Upper lobe of right lung (tissue), 1 donor: ENCODE results near the gene C14orf93. TPM values are rescaled to one million over a fixed set of nuclear protein-coding genes. Genes with fewer than 3 reads are reported as not detected.
"Not testable (repeated sequence)": the region's sequence is repeated elsewhere in the genome, so short reads cannot be mapped to it uniquely, and the experiment has no call there.

Experiments used
- ATAC-seq: fragments of 200-7000 bp; cut with Tn5 transposase; one replicate; pipeline ENCODE4 v1.9.1; 2020; ENCODE audit warnings: mild to moderate bottlenecking, moderate library complexity
- DNase-seq: peaks from one replicate; pipeline ENCODE4 v3.0.0-alpha.2; 2020
- H3K27ac ChIP-seq: fragments of 200-600 bp; one replicate; pipeline ENCODE4 v1.8.0; 2022
- H3K27me3 ChIP-seq: fragments of 200-600 bp; one replicate; pipeline ENCODE4 v1.8.0; 2022; ENCODE audit warnings: mild to moderate bottlenecking
- H3K36me3 ChIP-seq: fragments of 200-600 bp; one replicate; pipeline ENCODE4 v1.8.0; 2022
- H3K4me1 ChIP-seq: fragments of 200-600 bp; one replicate; pipeline ENCODE4 v1.8.0; 2022
- H3K4me3 ChIP-seq: fragments of 200-600 bp; one replicate; pipeline ENCODE4 v1.8.0; 2022; ENCODE audit warnings: mild to moderate bottlenecking
- H3K9me3 ChIP-seq: fragments of 200-600 bp; one replicate; pipeline ENCODE4 v1.8.0; 2022
- intact Hi-C: fragments of 100-400 bp; cut with DNase I; formaldehyde crosslinking; loops from one replicate; pipeline ENCODE4 v1.11.0; 2022
- total RNA-seq: library from RNA; stranded (reverse); fragmentation: NEBNext Ultra II Directional; extraction: Animal tissue kit (Norgen Biotek cat#: 25700); gene quantifications from one replicate; pipeline ENCODE4 v1.2.1, GENCODE V29; 2021
- TF ChIP-seq, protein P1 (sequence below): fragments of 200-600 bp; IDR thresholded peaks from one replicate; pipeline ENCODE4 v1.8.0; 2022; ENCODE audit warnings: antibody characterized with exemption
- donor health status: DM: no; HTN: yes; CAD: no; lungs with severe emphysema.

Gene C14orf93
- total RNA-seq, 1 donor from 2014 or later: 8.4 TPM

DNA sequence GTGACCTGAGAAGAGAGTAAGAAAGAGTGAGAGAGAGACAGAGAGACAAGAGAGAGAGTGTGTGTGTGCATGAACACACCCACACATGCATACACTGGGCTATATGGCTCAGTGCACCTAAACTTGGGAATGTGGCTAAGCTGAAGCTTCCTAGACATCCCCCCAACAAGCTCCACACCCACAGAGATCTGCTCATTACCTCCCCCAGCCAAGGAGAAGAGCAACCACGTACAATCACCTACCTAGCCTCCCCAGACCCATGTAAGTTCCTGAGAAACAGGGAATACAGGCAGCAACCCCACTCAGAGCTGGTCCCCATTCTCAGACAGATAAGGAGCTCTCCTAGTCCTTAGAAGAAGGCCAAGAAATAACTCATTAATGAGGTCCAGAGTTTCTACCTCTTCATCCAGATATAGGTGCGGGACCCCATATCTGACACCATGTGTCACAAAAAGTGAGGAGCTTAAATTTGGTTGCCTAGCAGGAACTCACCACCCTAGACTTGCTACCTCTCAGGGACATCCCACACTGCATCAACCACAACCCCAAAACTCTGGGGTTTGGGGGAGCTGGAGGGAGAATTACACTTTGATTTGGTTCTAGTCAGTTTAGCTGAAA is 37.5 kb downstream of the C14orf93 start:
- no peak for DNase-seq
- H3K27me3 ChIP-seq: no peaks in the 10 kb centered on the region
- TF ChIP-seq, protein P1, sequence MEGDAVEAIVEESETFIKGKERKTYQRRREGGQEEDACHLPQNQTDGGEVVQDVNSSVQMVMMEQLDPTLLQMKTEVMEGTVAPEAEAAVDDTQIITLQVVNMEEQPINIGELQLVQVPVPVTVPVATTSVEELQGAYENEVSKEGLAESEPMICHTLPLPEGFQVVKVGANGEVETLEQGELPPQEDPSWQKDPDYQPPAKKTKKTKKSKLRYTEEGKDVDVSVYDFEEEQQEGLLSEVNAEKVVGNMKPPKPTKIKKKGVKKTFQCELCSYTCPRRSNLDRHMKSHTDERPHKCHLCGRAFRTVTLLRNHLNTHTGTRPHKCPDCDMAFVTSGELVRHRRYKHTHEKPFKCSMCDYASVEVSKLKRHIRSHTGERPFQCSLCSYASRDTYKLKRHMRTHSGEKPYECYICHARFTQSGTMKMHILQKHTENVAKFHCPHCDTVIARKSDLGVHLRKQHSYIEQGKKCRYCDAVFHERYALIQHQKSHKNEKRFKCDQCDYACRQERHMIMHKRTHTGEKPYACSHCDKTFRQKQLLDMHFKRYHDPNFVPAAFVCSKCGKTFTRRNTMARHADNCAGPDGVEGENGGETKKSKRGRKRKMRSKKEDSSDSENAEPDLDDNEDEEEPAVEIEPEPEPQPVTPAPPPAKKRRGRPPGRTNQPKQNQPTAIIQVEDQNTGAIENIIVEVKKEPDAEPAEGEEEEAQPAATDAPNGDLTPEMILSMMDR: no peak
- peaks cover 17% of the 10 kb centered on the region for H3K4me1 ChIP-seq
- no peak for ATAC-seq
- intact Hi-C loops: no loop called here
- H3K4me3 ChIP-seq: no peak overlapping the region
- no peak overlapping the region for H3K27ac ChIP-seq
- H3K9me3 ChIP-seq: no peaks in the 10 kb centered on the region
- H3K36me3 ChIP-seq: peaks cover 28% of the 10 kb centered on the region

DNA sequence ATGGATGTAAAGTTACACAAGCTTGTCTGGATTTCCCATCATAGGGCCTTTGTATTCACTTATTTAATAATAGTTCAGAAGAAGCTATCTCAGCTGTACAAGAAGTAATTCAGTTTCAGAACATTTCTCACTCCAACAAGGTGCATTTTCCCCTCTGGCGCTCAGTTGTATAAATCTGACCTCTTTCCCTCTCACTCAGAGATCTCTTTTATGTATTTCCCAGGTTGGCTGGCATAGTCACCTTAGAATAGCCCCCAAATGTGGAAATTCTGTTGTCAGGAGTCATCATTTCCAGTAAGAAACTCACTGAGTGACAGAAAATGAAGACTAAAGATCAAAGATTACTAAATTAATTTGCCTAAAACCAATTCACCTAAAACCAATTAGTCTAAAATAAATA is 38.8 kb downstream of the C14orf93 start:
- Histone ChIP-seq H3K4me3 (no peak overlapping the region), H3K27me3 (no peaks in the 10 kb centered on the region), H3K9me3 (no peaks in the 10 kb centered on the region), H3K4me1 (peaks cover 5% of the 10 kb centered on the region), H3K36me3 (peaks cover 28% of the 10 kb centered on the region), H3K27ac (no peak overlapping the region)
- intact Hi-C loops: no loop called here
- no peak for DNase-seq
- ATAC-seq: no peak
- TF ChIP-seq, protein P1: no peak

DNA sequence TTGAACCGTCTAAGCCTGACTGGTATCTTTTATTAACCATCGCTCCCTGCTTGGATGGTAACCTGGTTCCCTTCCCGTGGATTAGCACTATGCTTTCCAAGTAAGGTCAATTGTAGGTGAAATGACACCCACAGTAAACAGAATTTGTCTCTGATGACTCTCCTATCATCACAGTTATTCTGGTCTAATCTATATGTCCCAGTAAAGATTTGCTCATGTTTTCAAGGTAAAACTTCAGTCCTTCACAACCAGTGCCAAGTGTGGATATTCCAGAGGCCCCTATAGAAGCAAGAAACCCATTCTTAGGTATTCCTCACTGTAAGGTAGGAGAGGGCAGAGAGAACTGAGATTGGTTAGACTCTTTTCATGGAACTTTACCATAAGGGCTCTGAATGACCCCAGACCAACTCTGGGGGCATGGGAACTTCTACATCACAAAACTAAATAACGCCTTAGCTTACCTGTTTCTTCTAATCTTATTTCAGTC is 43.1 kb downstream of the C14orf93 start:
- intact Hi-C loops: no loop called here
- H3K27ac ChIP-seq: no peak overlapping the region

DNA sequence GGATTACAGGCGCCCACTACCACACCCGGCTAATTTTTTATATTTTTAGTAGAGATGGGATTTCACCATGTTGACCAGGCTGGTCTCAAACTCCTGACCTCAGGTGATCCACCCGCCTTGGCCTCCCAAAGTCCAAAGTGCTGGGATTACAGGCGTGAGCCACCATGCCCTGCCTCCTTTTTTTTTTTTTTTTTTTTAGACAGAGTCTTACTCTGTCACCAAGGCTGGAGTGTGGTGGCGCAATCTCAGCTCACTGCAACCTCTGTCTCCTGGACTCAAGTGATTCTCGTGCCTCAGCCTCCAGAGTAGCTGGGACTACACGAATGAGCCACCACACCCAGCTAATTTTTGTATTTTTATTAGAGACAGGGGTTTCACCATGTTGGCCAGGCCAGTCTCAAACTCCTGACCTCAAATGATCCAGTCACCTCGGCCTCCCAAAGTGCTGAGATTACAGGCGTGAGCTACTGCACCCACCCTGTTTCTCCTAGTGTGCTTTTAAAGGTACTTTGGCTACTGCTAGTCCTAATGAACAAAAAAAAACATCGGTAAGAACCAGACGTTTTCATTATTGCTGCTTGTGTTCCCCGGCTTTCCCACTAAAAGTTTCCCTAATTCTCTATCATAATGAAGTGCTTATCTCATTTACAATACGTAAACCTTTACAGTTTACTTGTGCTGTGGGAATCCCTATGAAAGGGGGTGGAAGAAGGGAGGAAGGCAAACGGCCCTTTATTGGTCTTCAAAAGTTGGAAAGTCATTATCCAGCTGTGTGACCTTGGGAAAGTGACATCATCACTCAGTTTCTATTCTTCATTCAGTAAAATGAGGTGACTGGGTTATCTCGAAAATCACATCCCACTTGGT is 43.8 kb downstream of the C14orf93 start:
- H3K36me3 ChIP-seq: peaks cover 10% of the 10 kb centered on the region
- H3K4me3 ChIP-seq, intact Hi-C loops, H3K27me3 ChIP-seq, H3K27ac ChIP-seq, H3K4me1 ChIP-seq, H3K9me3 ChIP-seq, ATAC-seq, DNase-seq: not testable (repeated sequence)

More for the DNA sequence above, 43.1 kb downstream of the C14orf93 start:
- DNase-seq: no peak
- H3K9me3 ChIP-seq: no peaks in the 10 kb centered on the region
- no peaks in the 10 kb centered on the region for H3K27me3 ChIP-seq
- no peak overlapping the region for H3K4me3 ChIP-seq
- TF ChIP-seq, protein P1: no peak
- H3K4me1 ChIP-seq: no peaks in the 10 kb centered on the region
- no peak for ATAC-seq
- H3K36me3 ChIP-seq: peaks cover 10% of the 10 kb centered on the region

DNA sequence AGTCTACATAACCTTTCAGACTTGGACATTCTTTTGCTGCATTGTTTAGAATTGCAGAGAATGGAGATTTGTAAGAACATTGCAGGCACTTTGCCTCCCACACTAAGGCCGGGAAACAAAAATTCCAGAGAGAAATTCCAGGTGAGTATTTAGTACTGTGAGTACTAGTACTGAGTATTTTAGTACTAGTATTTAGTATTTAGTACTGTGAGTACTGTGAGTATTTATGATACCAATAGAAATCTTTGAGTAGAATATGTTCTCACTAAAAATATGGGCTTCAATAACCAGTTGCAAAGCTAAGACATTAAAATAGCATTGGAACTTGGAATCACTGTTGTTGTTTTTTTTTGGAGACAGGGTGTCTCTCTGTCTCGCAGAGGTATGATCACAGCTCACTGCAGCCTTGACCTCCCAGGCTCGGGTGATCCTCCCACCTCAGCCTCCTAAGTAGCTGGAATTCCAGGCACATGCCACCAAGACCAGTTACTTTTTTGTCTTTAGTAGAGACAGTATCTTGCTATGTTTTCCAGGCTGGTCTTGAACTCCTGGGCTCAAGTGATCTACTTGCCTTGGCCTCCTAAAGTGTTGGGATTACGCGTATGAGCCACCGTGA is 47.8 kb downstream of the C14orf93 start:
- no peak overlapping the region for H3K27ac ChIP-seq
- intact Hi-C loops: no loop called here
- no peaks in the 10 kb centered on the region for H3K27me3 ChIP-seq
- no peak overlapping the region for H3K4me3 ChIP-seq
- TF ChIP-seq, protein P1: no peak
- no peaks in the 10 kb centered on the region for H3K4me1 ChIP-seq
- no peak for DNase-seq
- no peaks in the 10 kb centered on the region for H3K9me3 ChIP-seq
- ATAC-seq: no peak
- no peaks in the 10 kb centered on the region for H3K36me3 ChIP-seq
